MCF 10A (cell line): Measurements from ENCODE around the gene FILIP1. TPM values are rescaled to one million over a fixed set of nuclear protein-coding genes. Genes with fewer than 3 reads are reported as not detected.

Experiments
- BruUV-seq: library from RNA; stranded (reverse); fragments of 400-500 nt; replicated peaks from 2 replicates; lab custom pipeline; 2021; lab: Mats Ljungman, UMichigan
- CTCF ChIA-PET: fragments of 300-600 bp; sonication (Branson Sonifier 250); formaldehyde crosslinking; extraction: SDS; loops from one replicate; lab custom pipeline; 2021; ENCODE audit warnings: antibody characterized with exemption, inconsistent platforms; lab: Yijun Ruan, JAX
- POLR2A ChIA-PET: fragments of 300-600, 350-650 bp; sonication (Branson Sonifier 250); formaldehyde crosslinking; extraction: SDS; loops from one replicate; lab custom pipeline; 2020; ENCODE audit warnings: antibody characterized with exemption, inconsistent platforms; lab: Yijun Ruan, JAX
- DNase-seq: peaks from one replicate; pipeline ENCODE4 v3.0.0-alpha.2; 2018; ENCODE audit not compliant: unreplicated experiment
- H3K27ac Mint-ChIP-seq: one replicate; pipeline ENCODE4 v1.8.0; 2022; ENCODE audit warnings: mild to moderate bottlenecking, low read depth, mixed read lengths; ENCODE audit not compliant: unreplicated experiment
- H3K27me3 Mint-ChIP-seq: one replicate; pipeline ENCODE4 v1.8.0; 2022; ENCODE audit warnings: mixed read lengths; ENCODE audit not compliant: insufficient read depth, unreplicated experiment
- H3K36me3 Mint-ChIP-seq: one replicate; pipeline ENCODE4 v1.8.0; 2022; ENCODE audit warnings: mild to moderate bottlenecking, moderate library complexity, mixed read lengths; ENCODE audit not compliant: insufficient read depth, unreplicated experiment
- H3K4me1 Mint-ChIP-seq: one replicate; pipeline ENCODE4 v1.8.0; 2022; ENCODE audit warnings: mixed read lengths; ENCODE audit not compliant: insufficient read depth, unreplicated experiment
- H3K4me3 Mint-ChIP-seq: one replicate; pipeline ENCODE4 v1.8.0; 2022; ENCODE audit warnings: mild to moderate bottlenecking, moderate library complexity, mixed read lengths; ENCODE audit not compliant: unreplicated experiment
- H3K9me3 Mint-ChIP-seq: one replicate; pipeline ENCODE4 v1.8.0; 2022; ENCODE audit warnings: mixed read lengths; ENCODE audit not compliant: unreplicated experiment
- intact Hi-C: fragments of 100-400 bp; cut with micrococcal nuclease; formaldehyde crosslinking; loops from 2 replicates; pipeline ENCODE4 v1.14.1; 2022
- total RNA-seq: library from RNA; stranded (reverse); gene quantifications from 2 replicates; pipeline ENCODE4 v1.2.3, GENCODE V29; 2022
- TF ChIP-seq, protein P1 (sequence below): fragments of 200-600 bp; IDR thresholded peaks from one replicate; pipeline ENCODE4 v1.8.0; 2022; ENCODE audit warnings: antibody characterized with exemption, mild to moderate bottlenecking; ENCODE audit not compliant: unreplicated experiment

The FILIP1 gene
- total RNA-seq, 1 experiment from 2014 or later, result 0.14 TPM

DNA sequence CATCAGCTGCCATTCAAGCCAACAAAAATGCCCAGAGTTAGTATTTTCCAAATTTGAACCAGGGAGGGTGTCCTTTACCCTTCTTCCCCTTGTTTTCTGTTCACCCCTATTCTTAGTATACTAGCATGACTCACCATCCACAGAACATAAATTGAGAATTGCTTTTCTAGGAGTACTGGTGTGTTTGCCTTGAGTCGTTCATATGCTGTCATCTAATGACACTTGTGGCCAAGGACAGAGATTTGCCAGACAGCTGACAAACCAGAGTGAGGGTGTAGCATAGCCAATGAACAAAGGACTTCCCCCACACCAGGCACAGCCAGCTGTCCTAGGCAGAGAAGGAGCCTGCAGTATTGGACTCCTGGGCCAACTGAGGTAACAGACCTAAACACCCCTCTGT is 62.2 kb downstream of the FILIP1 start:
- CTCF ChIA-PET, result no interaction called here
- Mint-ChIP-seq H3K4me3 (no peak overlapping the region), H3K9me3 (no peaks in the 10 kb centered on the region), H3K4me1 (peaks cover 4% of the 10 kb centered on the region), H3K27me3 (no peaks in the 10 kb centered on the region), H3K27ac (no peak overlapping the region), H3K36me3 (no peaks in the 10 kb centered on the region)
- POLR2A ChIA-PET, result interaction anchor here (1.0 kb wide), 1 partner anchor 14 kb away, joined by 5 read pairs; no protein-coding TSS in a partner anchor
- TF ChIP-seq, protein P1, sequence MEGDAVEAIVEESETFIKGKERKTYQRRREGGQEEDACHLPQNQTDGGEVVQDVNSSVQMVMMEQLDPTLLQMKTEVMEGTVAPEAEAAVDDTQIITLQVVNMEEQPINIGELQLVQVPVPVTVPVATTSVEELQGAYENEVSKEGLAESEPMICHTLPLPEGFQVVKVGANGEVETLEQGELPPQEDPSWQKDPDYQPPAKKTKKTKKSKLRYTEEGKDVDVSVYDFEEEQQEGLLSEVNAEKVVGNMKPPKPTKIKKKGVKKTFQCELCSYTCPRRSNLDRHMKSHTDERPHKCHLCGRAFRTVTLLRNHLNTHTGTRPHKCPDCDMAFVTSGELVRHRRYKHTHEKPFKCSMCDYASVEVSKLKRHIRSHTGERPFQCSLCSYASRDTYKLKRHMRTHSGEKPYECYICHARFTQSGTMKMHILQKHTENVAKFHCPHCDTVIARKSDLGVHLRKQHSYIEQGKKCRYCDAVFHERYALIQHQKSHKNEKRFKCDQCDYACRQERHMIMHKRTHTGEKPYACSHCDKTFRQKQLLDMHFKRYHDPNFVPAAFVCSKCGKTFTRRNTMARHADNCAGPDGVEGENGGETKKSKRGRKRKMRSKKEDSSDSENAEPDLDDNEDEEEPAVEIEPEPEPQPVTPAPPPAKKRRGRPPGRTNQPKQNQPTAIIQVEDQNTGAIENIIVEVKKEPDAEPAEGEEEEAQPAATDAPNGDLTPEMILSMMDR, result no peak
- no peak for DNase-seq
- intact Hi-C loops, result no loop called here
- no TSS peak for BruUV-seq

DNA sequence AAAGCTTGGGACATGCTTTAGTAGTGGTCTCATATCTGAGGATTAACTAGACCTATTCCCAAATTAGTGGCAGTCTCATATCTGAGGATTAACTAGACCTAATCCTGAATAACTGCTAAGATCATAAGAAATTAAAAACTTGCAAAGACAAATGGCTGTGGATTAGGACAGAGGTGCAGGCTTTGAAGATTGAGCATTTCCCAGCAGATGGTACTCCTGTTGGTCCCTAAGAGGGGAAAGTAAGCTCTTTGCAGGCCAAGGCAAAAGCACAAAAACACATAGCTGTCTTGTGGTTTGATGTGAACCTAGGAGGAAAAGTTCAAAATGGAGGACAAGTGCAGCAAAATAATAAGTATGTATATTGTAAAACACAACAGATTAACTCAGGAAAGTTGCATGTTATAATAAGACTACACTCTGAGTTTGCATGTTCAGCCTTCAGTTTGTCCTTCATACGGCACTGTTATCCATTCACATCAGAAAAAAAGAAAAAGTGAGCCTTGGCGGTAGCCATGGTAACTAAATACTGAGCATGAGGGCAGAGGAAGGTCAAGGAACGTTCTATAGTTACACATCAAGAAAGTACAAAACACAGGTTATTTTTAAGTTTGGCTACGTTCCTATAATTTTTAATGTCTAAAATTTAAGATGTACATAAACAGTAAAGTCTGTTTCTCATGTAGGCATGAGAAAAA is 62.8 kb downstream of the FILIP1 start:
- TF ChIP-seq, protein P1, result no peak
- Mint-ChIP-seq H3K27ac (no peak overlapping the region), H3K36me3 (no peaks in the 10 kb centered on the region), H3K4me1 (peaks cover 4% of the 10 kb centered on the region), H3K27me3 (no peaks in the 10 kb centered on the region), H3K4me3 (no peak overlapping the region), H3K9me3 (no peaks in the 10 kb centered on the region)
- DNase-seq, result no peak
- intact Hi-C loops, result no loop called here
- ChIA-PET POLR2A (interaction anchor here (0.7 to 1.0 kb wide), 2 partner anchors 13 to 28 kb away, joined by 3 to 5 read pairs; no protein-coding TSS in a partner anchor), CTCF (interaction anchor here (0.6 kb wide), 1 partner anchor 65 kb away, joined by 3 read pairs; no protein-coding TSS in a partner anchor)
- BruUV-seq, result no TSS peak

DNA sequence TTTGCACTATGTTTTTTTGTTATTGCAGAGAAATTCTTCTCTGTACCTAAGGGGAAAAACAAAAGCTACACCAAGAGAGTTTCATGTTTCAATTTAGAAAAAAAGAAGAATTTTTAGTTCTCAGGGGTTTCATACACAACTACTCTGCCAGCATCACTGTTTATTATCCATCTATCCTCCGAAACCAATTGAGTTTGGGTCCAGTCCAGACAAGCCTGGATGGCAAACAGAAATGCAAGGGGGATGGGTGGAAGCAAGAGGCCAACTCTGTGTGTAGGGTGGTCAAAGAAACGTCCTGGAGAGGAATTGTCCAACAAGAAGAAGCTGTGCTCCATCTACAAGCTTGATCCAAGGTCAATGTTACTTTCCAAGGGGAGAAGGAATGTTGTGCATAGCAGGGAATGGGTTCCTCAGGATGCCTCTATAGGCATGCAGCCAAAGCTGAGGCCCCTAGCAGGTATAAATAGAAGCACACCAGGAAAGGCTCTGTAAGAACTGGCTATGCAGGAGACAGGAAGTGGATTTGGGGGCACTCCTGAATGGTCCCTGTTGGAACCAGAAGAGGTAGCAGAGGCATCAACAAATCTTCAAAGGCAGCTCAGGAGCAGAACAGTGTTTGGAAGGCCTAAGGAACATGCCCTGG is 64.4 kb downstream of the FILIP1 start:
- intact Hi-C loops, result no loop called here
- Mint-ChIP-seq H3K27ac (no peak overlapping the region), H3K4me1 (peaks cover 13% of the 10 kb centered on the region), H3K4me3 (no peak overlapping the region), H3K9me3 (no peaks in the 10 kb centered on the region), H3K27me3 (no peaks in the 10 kb centered on the region), H3K36me3 (peaks cover 4% of the 10 kb centered on the region)
- CTCF ChIA-PET, result no interaction called here
- no peak for DNase-seq
- TF ChIP-seq, protein P1, result no peak
- no TSS peak for BruUV-seq
- POLR2A ChIA-PET, result interaction anchor here (0.9 kb wide), 1 partner anchor 29 kb away, joined by 3 read pairs; no protein-coding TSS in a partner anchor

DNA sequence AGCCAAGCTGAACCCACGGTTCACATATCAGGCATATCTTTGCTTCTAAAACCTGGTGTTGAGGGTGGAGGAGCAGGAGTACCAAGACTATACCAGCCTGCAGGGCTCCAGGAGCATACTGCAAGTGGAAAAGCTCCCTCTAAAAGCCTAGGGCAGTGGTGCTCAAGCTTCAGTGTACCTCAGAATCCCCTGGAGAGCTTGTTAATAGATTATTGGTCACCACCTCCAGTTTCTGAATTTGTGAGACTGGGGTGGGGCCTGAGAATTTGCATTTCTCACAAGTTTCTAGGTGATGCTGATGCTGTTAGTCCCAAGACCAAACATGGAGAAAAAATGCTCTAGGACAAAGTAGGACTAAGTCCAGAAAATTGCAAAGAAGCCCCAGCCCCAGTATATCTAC is 65.4 kb downstream of the FILIP1 start:
- no peak for DNase-seq
- Mint-ChIP-seq H3K27me3 (no peaks in the 10 kb centered on the region), H3K27ac (no peak overlapping the region), H3K9me3 (no peaks in the 10 kb centered on the region), H3K36me3 (peaks cover 4% of the 10 kb centered on the region), H3K4me3 (no peak overlapping the region), H3K4me1 (peaks cover 13% of the 10 kb centered on the region)
- POLR2A ChIA-PET, result interaction anchor here (0.6 to 0.9 kb wide), 2 partner anchors 30 to 39 kb away, joined by 3 to 4 read pairs; no protein-coding TSS in a partner anchor
- TF ChIP-seq, protein P1, result no peak
- no TSS peak for BruUV-seq
- intact Hi-C loops, result no loop called here
- CTCF ChIA-PET, result no interaction called here
